SK-N-SH treated with all-trans-retinoic acid at 6 μM for 48 hours (cell line): ENCODE measurements around the gene CPN1.

ENCODE experiments used
- ATAC-seq: fragments of 200-7000 bp; cut with Tn5 transposase; 3 replicates; pipeline ENCODE4 v1.9.1; 2020; ENCODE audit warnings: mild to moderate bottlenecking, moderate library complexity
- ARNTL ChIP-seq: fragments of 450-650 bp; formaldehyde crosslinking; IDR thresholded peaks from 2 replicates; pipeline ENCODE4 v1.5.0; 2020; ENCODE audit warnings: low read depth, mild to moderate bottlenecking, moderate library complexity, borderline replicate concordance
- CSDC2 ChIP-seq: fragments of 250-450 bp; sonication (Bioruptor Pico); IDR thresholded peaks from 2 replicates; pipeline ENCODE4 v1.5.0; 2020; ENCODE audit warnings: mild to moderate bottlenecking, moderate library complexity
- ESRRG ChIP-seq: fragments of 250-450 bp; sonication (Bioruptor Pico); IDR thresholded peaks from 2 replicates; pipeline ENCODE4 v1.6.1; 2021; ENCODE audit warnings: mild to moderate bottlenecking
- GLIS3 ChIP-seq: fragments of 250-450 bp; sonication (Bioruptor Pico); IDR thresholded peaks from 2 replicates; pipeline ENCODE4 v1.5.0; 2020; ENCODE audit warnings: mild to moderate bottlenecking, moderate library complexity
- ISL1 ChIP-seq: fragments of 250-450 bp; sonication (Bioruptor Pico); IDR thresholded peaks from 2 replicates; pipeline ENCODE4 v2.1.2; 2022; ENCODE audit warnings: mild to moderate bottlenecking, moderate library complexity
- OSR1 ChIP-seq: fragments of 250-450 bp; sonication (Bioruptor Pico); IDR thresholded peaks from 2 replicates; pipeline ENCODE4 v1.8.0; 2022; ENCODE audit warnings: moderate library complexity, mild to moderate bottlenecking, inconsistent platforms
- PPARA ChIP-seq: fragments of 250-450 bp; sonication (Bioruptor Pico); IDR thresholded peaks from 2 replicates; pipeline ENCODE4 v1.5.0; 2020; ENCODE audit warnings: mild to moderate bottlenecking, borderline replicate concordance
- SNAI2 ChIP-seq: fragments of 250-450 bp; sonication (Bioruptor Pico); IDR thresholded peaks from 2 replicates; pipeline ENCODE4 v1.5.0; 2020; ENCODE audit warnings: mild to moderate bottlenecking, moderate library complexity
- TCF4 ChIP-seq: fragments of 250-450 bp; sonication (Bioruptor Pico); IDR thresholded peaks from 2 replicates; pipeline ENCODE4 v1.8.0; 2021; ENCODE audit warnings: mild to moderate bottlenecking, moderate library complexity, borderline replicate concordance
- TOX ChIP-seq: fragments of 250-450 bp; sonication (Bioruptor Pico); IDR thresholded peaks from 2 replicates; pipeline ENCODE4 v1.8.0; 2021; ENCODE audit warnings: mild to moderate bottlenecking, moderate library complexity, borderline replicate concordance
- ZC3H10 ChIP-seq: fragments of 250-450 bp; sonication (Bioruptor Pico); IDR thresholded peaks from 2 replicates; pipeline ENCODE4 v1.5.1; 2021; ENCODE audit warnings: mild to moderate bottlenecking, moderate library complexity
- ZFP30 ChIP-seq: fragments of 450-650 bp; formaldehyde crosslinking; IDR thresholded peaks from 2 replicates; pipeline ENCODE4 v1.5.0; 2022; ENCODE audit warnings: mild to moderate bottlenecking, moderate library complexity
- ZNF565 ChIP-seq: fragments of 450-650 bp; formaldehyde crosslinking; conservative IDR thresholded peaks from 2 replicates; pipeline ENCODE4 v1.5.0; 2020; ENCODE audit warnings: low read depth, mild to moderate bottlenecking, moderate library complexity
- ZNF70 ChIP-seq: fragments of 450-650 bp; formaldehyde crosslinking; IDR thresholded peaks from 2 replicates; pipeline ENCODE4 v1.5.0; 2020; ENCODE audit warnings: mild to moderate bottlenecking, moderate library complexity
- ZNF8 ChIP-seq: fragments of 450-650 bp; formaldehyde crosslinking; IDR thresholded peaks from 2 replicates; pipeline ENCODE4 v1.5.0; 2020; ENCODE audit warnings: mild to moderate bottlenecking, moderate library complexity
- TF ChIP-seq, protein P1 (sequence below): fragments of 250-450 bp; sonication (Bioruptor Pico); IDR thresholded peaks from 2 replicates; pipeline ENCODE4 v1.8.0; 2021; ENCODE audit warnings: low read depth, mild to moderate bottlenecking, moderate library complexity, borderline replicate concordance
- TF ChIP-seq, protein P2 (sequence below): fragments of 250-450 bp; sonication (Bioruptor Pico); IDR thresholded peaks from 2 replicates; pipeline ENCODE4 v1.5.0; 2020; ENCODE audit warnings: mild to moderate bottlenecking, moderate library complexity
- TF ChIP-seq, protein P3 (sequence below): fragments of 250-450 bp; sonication (Bioruptor Pico); IDR thresholded peaks from 2 replicates; pipeline ENCODE4 v1.8.0; 2020; ENCODE audit warnings: mild to moderate bottlenecking, moderate library complexity, borderline replicate concordance
- TF ChIP-seq, protein P4 (sequence below): fragments of 250-450 bp; sonication (Bioruptor Pico); IDR thresholded peaks from 2 replicates; pipeline ENCODE4 v1.5.1; 2021; ENCODE audit warnings: mild to moderate bottlenecking, moderate library complexity
- TF ChIP-seq, protein P5 (sequence below): fragments of 250-450 bp; sonication (Bioruptor Pico); IDR thresholded peaks from 2 replicates; pipeline ENCODE4 v1.5.1; 2020; ENCODE audit warnings: low read depth, mild to moderate bottlenecking, moderate library complexity

Gene CPN1

DNA sequence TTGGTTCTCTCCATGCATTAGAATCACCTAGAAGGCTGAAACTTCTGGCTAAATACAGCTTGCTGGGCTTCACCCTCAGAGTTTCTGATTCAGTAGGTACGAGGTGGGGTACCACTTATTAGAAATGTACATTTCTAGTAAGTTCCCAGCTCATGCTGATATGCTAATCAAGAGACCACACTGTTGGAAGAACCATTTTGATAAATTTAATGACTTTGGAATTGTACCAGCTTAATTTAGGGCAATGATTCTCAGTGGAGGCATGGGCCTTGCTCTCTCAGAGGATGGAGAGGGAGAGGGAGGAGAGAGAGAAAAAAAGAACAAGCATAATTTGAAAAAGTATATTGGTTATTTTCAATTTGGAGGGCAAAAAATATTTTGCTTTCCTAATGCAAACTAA is 20.3 kb downstream of the CPN1 start:
- ATAC-seq: no peak
- no peak for TF ChIP-seq ZNF70 (CRISPR knock-in tag)
- TF ChIP-seq, protein P1, sequence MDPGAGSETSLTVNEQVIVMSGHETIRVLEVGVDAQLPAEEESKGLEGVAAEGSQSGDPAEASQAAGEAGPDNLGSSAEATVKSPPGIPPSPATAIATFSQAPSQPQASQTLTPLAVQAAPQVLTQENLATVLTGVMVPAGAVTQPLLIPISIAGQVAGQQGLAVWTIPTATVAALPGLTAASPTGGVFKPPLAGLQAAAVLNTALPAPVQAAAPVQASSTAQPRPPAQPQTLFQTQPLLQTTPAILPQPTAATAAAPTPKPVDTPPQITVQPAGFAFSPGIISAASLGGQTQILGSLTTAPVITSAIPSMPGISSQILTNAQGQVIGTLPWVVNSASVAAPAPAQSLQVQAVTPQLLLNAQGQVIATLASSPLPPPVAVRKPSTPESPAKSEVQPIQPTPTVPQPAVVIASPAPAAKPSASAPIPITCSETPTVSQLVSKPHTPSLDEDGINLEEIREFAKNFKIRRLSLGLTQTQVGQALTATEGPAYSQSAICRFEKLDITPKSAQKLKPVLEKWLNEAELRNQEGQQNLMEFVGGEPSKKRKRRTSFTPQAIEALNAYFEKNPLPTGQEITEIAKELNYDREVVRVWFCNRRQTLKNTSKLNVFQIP: no peak
- no peak for TF ChIP-seq OSR1 (CRISPR knock-in tag)
- TF ChIP-seq TCF4 (CRISPR knock-in tag): no peak
- no peak for TF ChIP-seq SNAI2 (CRISPR knock-in tag)
- TF ChIP-seq, protein P2, sequence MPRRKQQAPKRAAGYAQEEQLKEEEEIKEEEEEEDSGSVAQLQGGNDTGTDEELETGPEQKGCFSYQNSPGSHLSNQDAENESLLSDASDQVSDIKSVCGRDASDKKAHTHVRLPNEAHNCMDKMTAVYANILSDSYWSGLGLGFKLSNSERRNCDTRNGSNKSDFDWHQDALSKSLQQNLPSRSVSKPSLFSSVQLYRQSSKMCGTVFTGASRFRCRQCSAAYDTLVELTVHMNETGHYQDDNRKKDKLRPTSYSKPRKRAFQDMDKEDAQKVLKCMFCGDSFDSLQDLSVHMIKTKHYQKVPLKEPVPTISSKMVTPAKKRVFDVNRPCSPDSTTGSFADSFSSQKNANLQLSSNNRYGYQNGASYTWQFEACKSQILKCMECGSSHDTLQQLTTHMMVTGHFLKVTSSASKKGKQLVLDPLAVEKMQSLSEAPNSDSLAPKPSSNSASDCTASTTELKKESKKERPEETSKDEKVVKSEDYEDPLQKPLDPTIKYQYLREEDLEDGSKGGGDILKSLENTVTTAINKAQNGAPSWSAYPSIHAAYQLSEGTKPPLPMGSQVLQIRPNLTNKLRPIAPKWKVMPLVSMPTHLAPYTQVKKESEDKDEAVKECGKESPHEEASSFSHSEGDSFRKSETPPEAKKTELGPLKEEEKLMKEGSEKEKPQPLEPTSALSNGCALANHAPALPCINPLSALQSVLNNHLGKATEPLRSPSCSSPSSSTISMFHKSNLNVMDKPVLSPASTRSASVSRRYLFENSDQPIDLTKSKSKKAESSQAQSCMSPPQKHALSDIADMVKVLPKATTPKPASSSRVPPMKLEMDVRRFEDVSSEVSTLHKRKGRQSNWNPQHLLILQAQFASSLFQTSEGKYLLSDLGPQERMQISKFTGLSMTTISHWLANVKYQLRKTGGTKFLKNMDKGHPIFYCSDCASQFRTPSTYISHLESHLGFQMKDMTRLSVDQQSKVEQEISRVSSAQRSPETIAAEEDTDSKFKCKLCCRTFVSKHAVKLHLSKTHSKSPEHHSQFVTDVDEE (CRISPR knock-in tag): no peak
- TF ChIP-seq TOX (CRISPR knock-in tag): no peak
- no peak for TF ChIP-seq CSDC2
- TF ChIP-seq ZC3H10 (CRISPR knock-in tag): no peak
- TF ChIP-seq ARNTL (CRISPR knock-in tag): no peak
- TF ChIP-seq, protein P3, sequence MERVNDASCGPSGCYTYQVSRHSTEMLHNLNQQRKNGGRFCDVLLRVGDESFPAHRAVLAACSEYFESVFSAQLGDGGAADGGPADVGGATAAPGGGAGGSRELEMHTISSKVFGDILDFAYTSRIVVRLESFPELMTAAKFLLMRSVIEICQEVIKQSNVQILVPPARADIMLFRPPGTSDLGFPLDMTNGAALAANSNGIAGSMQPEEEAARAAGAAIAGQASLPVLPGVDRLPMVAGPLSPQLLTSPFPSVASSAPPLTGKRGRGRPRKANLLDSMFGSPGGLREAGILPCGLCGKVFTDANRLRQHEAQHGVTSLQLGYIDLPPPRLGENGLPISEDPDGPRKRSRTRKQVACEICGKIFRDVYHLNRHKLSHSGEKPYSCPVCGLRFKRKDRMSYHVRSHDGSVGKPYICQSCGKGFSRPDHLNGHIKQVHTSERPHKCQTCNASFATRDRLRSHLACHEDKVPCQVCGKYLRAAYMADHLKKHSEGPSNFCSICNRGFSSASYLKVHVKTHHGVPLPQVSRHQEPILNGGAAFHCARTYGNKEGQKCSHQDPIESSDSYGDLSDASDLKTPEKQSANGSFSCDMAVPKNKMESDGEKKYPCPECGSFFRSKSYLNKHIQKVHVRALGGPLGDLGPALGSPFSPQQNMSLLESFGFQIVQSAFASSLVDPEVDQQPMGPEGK (CRISPR knock-in tag): no peak
- no peak for TF ChIP-seq ESRRG (CRISPR knock-in tag)

DNA sequence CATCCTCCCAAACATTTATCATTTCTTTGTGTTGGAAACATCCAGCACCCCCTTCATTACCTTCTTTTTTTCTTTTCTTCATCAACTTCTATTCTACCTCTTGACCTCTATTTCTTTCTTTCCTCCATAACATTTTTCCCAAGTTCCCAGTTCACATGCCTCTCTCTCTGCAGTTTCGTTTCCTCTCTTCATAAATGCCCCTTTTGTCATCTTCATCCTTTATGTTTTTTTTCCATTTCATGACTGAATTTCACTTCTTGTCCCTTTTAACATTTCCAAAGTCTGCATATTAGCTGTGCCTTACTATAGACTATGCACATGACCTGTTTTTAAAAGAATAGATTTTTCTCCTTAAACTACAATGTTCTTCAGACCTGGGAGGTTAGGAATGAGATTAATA is 23.7 kb downstream of the CPN1 start:
- no peak for TF ChIP-seq ZFP30 (CRISPR knock-in tag)
- TF ChIP-seq ARNTL (CRISPR knock-in tag): no peak
- TF ChIP-seq, protein P4, sequence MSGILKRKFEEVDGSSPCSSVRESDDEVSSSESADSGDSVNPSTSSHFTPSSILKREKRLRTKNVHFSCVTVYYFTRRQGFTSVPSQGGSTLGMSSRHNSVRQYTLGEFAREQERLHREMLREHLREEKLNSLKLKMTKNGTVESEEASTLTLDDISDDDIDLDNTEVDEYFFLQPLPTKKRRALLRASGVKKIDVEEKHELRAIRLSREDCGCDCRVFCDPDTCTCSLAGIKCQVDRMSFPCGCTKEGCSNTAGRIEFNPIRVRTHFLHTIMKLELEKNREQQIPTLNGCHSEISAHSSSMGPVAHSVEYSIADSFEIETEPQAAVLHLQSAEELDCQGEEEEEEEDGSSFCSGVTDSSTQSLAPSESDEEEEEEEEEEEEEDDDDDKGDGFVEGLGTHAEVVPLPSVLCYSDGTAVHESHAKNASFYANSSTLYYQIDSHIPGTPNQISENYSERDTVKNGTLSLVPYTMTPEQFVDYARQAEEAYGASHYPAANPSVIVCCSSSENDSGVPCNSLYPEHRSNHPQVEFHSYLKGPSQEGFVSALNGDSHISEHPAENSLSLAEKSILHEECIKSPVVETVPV (CRISPR knock-in tag): no peak
- TF ChIP-seq ZNF565 (CRISPR knock-in tag): no peak
- no peak for TF ChIP-seq GLIS3 (CRISPR knock-in tag)
- TF ChIP-seq ZNF70 (CRISPR knock-in tag): no peak
- TF ChIP-seq ISL1: no peak
- no peak for TF ChIP-seq PPARA
- TF ChIP-seq ESRRG (CRISPR knock-in tag): no peak
- TF ChIP-seq ZNF8 (CRISPR knock-in tag): no peak
- no peak for ATAC-seq

DNA sequence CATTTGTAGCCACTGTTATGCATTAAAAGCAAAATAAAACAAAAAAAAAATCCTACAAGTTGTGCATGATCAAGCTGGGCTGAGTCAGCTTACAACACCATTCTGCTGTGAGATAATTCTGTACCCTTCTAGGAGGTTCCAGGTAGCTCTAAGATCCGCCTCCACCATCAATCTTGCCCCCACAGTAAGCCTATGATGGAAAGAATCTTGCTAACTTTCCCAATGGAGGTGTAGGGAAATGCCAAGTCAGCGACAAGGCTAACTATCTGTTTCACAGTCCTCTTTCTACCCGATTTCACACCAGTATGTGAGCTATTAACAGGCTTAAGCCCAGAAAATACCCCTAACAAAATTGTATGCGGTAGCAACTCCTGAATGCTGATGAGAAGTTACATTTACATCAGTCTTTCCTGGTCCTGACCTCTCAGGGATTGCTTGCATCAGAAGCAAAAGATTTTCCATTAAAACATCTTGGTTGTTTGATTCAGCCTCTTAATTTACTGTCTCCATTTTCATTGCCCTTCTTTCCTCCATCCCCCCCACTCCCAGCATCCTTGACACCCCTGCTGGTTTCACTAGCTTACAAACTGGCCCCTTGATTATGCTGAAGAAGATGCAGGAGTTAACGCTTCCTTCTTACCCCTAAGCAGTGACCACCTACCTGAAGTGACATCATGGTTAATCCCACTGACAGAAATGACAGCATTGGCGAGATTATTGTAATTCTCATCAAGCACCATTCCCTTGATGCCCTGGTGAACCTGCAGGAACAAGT is 27.8 kb downstream of the CPN1 start:
- ATAC-seq: no peak
- TF ChIP-seq TCF4 (CRISPR knock-in tag) (no peak), ZFP30 (CRISPR knock-in tag) (no peak), ISL1 (no peak), SNAI2 (CRISPR knock-in tag) (no peak), ZNF8 (CRISPR knock-in tag) (no peak), ZNF70 (CRISPR knock-in tag) (no peak), ZNF565 (CRISPR knock-in tag) (no peak), ESRRG (CRISPR knock-in tag) (no peak)
- TF ChIP-seq, protein P5, sequence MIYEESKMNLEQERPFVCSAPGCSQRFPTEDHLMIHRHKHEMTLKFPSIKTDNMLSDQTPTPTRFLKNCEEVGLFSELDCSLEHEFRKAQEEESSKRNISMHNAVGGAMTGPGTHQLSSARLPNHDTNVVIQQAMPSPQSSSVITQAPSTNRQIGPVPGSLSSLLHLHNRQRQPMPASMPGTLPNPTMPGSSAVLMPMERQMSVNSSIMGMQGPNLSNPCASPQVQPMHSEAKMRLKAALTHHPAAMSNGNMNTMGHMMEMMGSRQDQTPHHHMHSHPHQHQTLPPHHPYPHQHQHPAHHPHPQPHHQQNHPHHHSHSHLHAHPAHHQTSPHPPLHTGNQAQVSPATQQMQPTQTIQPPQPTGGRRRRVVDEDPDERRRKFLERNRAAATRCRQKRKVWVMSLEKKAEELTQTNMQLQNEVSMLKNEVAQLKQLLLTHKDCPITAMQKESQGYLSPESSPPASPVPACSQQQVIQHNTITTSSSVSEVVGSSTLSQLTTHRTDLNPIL (CRISPR knock-in tag): no peak
- TF ChIP-seq, protein P2 (CRISPR knock-in tag): no peak
- TF ChIP-seq, protein P4 (CRISPR knock-in tag): no peak
- TF ChIP-seq, all 23 proteins: peak for 0
